Activated naive CD8-positive, alpha-beta T cell treated with anti-CD3 and anti-CD28 coated beads, Interleukin-2, amount 10 ng/mL, durations not matched to agents 7 days and 5 days (primary cell): Measurements from ENCODE around the gene HSPB1. TPM values are rescaled to one million over a fixed set of nuclear protein-coding genes. Genes with fewer than 3 reads are reported as not detected.
"Not testable (repeated sequence)": the region's sequence is repeated elsewhere in the genome, so short reads cannot be mapped to it uniquely, and the experiment has no call there.

Experiments used
- ATAC-seq: fragments of 150-1000 bp; cut with Tn5 transposase; one replicate; pipeline ENCODE4 v1.10.0; 2021; ENCODE audit warnings: low read depth, moderate library complexity
- POLR2A ChIA-PET: fragments of 350-600 bp; sonication (Branson Sonifier 250); formaldehyde crosslinking; loops from one replicate; lab custom pipeline; 2021; ENCODE audit warnings: antibody characterized with exemption; lab: Charles Lee
- DNase-seq: peaks from one replicate; pipeline ENCODE4 v3.0.0; 2021
- H3K27ac Mint-ChIP-seq: one replicate; pipeline ENCODE4 v1.8.0; 2022; ENCODE audit warnings: mild to moderate bottlenecking, mixed read lengths
- H3K27me3 Mint-ChIP-seq: one replicate; pipeline ENCODE4 v1.8.0; 2022; ENCODE audit warnings: mild to moderate bottlenecking, moderate library complexity, mixed read lengths
- H3K36me3 Mint-ChIP-seq: one replicate; pipeline ENCODE4 v1.8.0; 2021; ENCODE audit warnings: mild to moderate bottlenecking, mixed read lengths
- H3K4me1 Mint-ChIP-seq: one replicate; pipeline ENCODE4 v1.8.0; 2021; ENCODE audit warnings: mixed read lengths
- H3K4me3 Mint-ChIP-seq: one replicate; pipeline ENCODE4 v1.8.0; 2022; ENCODE audit warnings: mild to moderate bottlenecking, moderate library complexity, mixed read lengths
- H3K9me3 Mint-ChIP-seq: one replicate; pipeline ENCODE4 v1.8.0; 2021; ENCODE audit warnings: mixed read lengths
- total RNA-seq, 2 experiments: library from RNA; stranded (reverse); gene quantifications; one replicate each; pipeline ENCODE4 v1.2.3, GENCODE V29; 2021

HSPB1 gene
- total RNA-seq, 2 experiments from 2014 or later = 43.3 to 47.9 TPM

- Mint-ChIP-seq H3K4me1 (peaks cover 15% of the 10 kb centered on the region), H3K27me3 (peaks cover 16% of the 10 kb centered on the region), H3K36me3 (no peaks in the 10 kb centered on the region), H3K9me3 (no peaks in the 10 kb centered on the region), H3K4me3 (no peak overlapping the region), H3K27ac (no peak overlapping the region)
- DNase-seq = no peak
- POLR2A ChIA-PET = no interaction called here
- ATAC-seq = no peak
These were observed 32.6 kb upstream of the HSPB1 start for GRCh38 chr7:76269895-76270294.

- not testable (repeated sequence) for ATAC-seq, H3K27ac Mint-ChIP-seq, H3K4me3 Mint-ChIP-seq, H3K9me3 Mint-ChIP-seq, DNase-seq, H3K36me3 Mint-ChIP-seq
- H3K4me1 Mint-ChIP-seq = peaks cover 15% of the 10 kb centered on the region
- POLR2A ChIA-PET = interaction anchor here (0.8 kb wide), 1 partner anchor 20 kb away, joined by 3 read pairs; no protein-coding TSS in a partner anchor
- peaks cover 16% of the 10 kb centered on the region for H3K27me3 Mint-ChIP-seq
These were observed 31.1 kb upstream of the HSPB1 start for GRCh38 chr7:76271384-76271783.

GRCh38 chr7:76272142-76272541 is 30.3 kb upstream of the HSPB1 start:
- POLR2A ChIA-PET = no interaction called here
- H3K4me3 Mint-ChIP-seq = no peak overlapping the region
- no peak overlapping the region for H3K27ac Mint-ChIP-seq

GRCh38 chr7:76272851-76273497 is 29.5 kb upstream of the HSPB1 start:
- Mint-ChIP-seq H3K27me3 (peaks cover 17% of the 10 kb centered on the region), H3K9me3 (no peaks in the 10 kb centered on the region), H3K27ac (peak overlapping the region; percentile 81), H3K36me3 (no peaks in the 10 kb centered on the region), H3K4me3 (peak overlapping the region; percentile 63), H3K4me1 (peaks cover 13% of the 10 kb centered on the region)
- no peak for DNase-seq
- peak; percentile 62 for ATAC-seq
- POLR2A ChIA-PET = interaction anchor here (0.6 to 0.8 kb wide), 2 partner anchors 13 to 59 kb away, joined by 4 read pairs; no protein-coding TSS in a partner anchor

More at GRCh38 chr7:76272142-76272541, 30.3 kb upstream of the HSPB1 start:
- DNase-seq (no peak), ATAC-seq (no peak)
- peaks cover 15% of the 10 kb centered on the region for H3K4me1 Mint-ChIP-seq
- H3K9me3 Mint-ChIP-seq = no peaks in the 10 kb centered on the region
- H3K36me3 Mint-ChIP-seq = no peaks in the 10 kb centered on the region
- peaks cover 12% of the 10 kb centered on the region for H3K27me3 Mint-ChIP-seq

DNA sequence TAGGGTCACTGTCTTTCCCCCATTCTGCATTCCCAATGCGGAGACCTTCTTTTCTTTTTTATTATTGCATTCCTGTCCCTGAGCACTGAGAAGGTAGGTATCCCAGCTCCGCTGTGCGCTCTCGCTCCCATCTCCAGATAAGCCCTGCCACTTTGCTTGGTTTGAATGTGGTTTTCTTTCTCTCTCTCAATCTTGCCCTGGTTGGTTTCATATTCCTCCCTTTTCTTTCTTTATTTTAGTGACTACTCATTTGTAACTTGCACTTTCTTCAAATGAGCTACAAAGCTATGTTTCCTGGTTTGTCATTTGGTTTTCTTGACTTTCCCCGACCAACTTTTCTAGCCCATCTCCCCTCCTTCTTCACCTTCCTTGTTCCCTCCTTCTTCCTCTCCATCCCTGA is 29.0 kb upstream of the HSPB1 start:
- peaks cover 11% of the 10 kb centered on the region for H3K4me1 Mint-ChIP-seq
- H3K27me3 Mint-ChIP-seq = peaks cover 13% of the 10 kb centered on the region
- DNase-seq (no peak), ATAC-seq (no peak)
- peak overlapping the region; percentile 32 for H3K4me3 Mint-ChIP-seq
- H3K36me3 Mint-ChIP-seq = no peaks in the 10 kb centered on the region
- no peaks in the 10 kb centered on the region for H3K9me3 Mint-ChIP-seq
- peak overlapping the region; percentile 77 for H3K27ac Mint-ChIP-seq
- POLR2A ChIA-PET = interaction anchor here (0.6 to 0.8 kb wide), 2 partner anchors 13 to 59 kb away, joined by 4 read pairs; no protein-coding TSS in a partner anchor

GRCh38 chr7:76278540-76278939 is 23.9 kb upstream of the HSPB1 start:
- no peak overlapping the region for H3K27ac Mint-ChIP-seq
- peaks cover 45% of the 10 kb centered on the region for H3K27me3 Mint-ChIP-seq
- POLR2A ChIA-PET = no interaction called here
- H3K9me3 Mint-ChIP-seq = no peaks in the 10 kb centered on the region
- DNase-seq (no peak), ATAC-seq (no peak)
- H3K36me3 Mint-ChIP-seq = peaks cover 2% of the 10 kb centered on the region
- no peak overlapping the region for H3K4me3 Mint-ChIP-seq
- peaks cover 13% of the 10 kb centered on the region for H3K4me1 Mint-ChIP-seq

- DNase-seq = no peak
- Mint-ChIP-seq H3K4me1 (peaks cover 10% of the 10 kb centered on the region), H3K4me3 (no peak overlapping the region), H3K27me3 (peaks cover 60% of the 10 kb centered on the region), H3K27ac (no peak overlapping the region), H3K9me3 (no peaks in the 10 kb centered on the region), H3K36me3 (peaks cover 2% of the 10 kb centered on the region)
- POLR2A ChIA-PET = no interaction called here
- no peak for ATAC-seq
These were observed 22.1 kb upstream of the HSPB1 start for GRCh38 chr7:76280408-76280807.

DNA sequence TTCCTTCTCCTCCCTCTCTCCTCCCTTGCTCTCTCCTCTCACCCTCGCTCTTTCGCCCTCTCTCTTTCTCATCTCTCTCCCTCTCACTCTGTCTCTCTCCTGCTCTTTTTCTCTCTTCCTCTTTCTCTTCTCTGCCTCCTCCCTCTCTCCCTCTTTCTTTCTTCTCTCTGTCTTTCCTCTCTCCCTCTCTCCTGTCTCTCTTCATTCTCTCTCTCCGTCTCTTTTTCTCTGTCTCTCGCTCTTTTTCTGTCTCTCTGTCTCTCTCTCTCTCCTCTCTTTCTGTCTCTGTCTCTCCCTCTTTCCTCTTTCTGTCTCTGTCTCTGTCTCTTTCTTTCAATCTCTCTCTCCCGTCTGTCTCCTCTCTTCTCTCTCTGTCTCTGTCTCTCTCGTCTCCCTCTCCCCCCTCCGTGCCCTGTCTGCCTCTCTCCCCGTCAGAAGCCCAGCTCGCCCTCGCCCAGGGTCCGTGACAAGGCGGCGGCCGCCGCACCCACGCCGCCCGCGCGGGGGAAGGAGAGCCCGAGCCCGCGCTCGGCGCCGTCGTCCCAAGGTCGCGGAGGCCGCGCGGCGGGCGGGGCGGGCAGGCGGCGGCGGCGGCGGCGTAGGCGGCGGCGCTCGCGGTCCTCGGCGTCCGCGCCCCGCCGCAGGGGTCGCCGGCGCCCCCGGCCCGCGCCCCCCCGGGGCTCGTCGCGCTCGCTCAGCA is 21.3 kb upstream of the HSPB1 start:
- peak overlapping the region; percentile 70 for H3K4me3 Mint-ChIP-seq
- H3K27me3 Mint-ChIP-seq = peaks cover 60% of the 10 kb centered on the region
- no peaks in the 10 kb centered on the region for H3K9me3 Mint-ChIP-seq
- peaks cover 10% of the 10 kb centered on the region for H3K4me1 Mint-ChIP-seq
- H3K27ac Mint-ChIP-seq = peak overlapping the region; percentile 44
- POLR2A ChIA-PET = interaction anchor here (1.8 kb wide), 1 partner anchor 36 kb away, joined by 7 read pairs; no protein-coding TSS in a partner anchor
- H3K36me3 Mint-ChIP-seq = peaks cover 2% of the 10 kb centered on the region
- ATAC-seq (peak; percentile 45), DNase-seq (no peak)

GRCh38 chr7:76281706-76282343 is 20.6 kb upstream of the HSPB1 start:
- no peak overlapping the region for H3K27ac Mint-ChIP-seq
- peak overlapping the region; percentile 67 for H3K4me3 Mint-ChIP-seq
- H3K4me1 Mint-ChIP-seq = peaks cover 10% of the 10 kb centered on the region
- H3K36me3 Mint-ChIP-seq = peaks cover 2% of the 10 kb centered on the region
- H3K9me3 Mint-ChIP-seq = no peaks in the 10 kb centered on the region
- peaks cover 59% of the 10 kb centered on the region for H3K27me3 Mint-ChIP-seq
- POLR2A ChIA-PET = interaction anchor here (1.8 kb wide), 1 partner anchor 36 kb away, joined by 7 read pairs; no protein-coding TSS in a partner anchor
- ATAC-seq (peak; percentile 15), DNase-seq (no peak)

DNA sequence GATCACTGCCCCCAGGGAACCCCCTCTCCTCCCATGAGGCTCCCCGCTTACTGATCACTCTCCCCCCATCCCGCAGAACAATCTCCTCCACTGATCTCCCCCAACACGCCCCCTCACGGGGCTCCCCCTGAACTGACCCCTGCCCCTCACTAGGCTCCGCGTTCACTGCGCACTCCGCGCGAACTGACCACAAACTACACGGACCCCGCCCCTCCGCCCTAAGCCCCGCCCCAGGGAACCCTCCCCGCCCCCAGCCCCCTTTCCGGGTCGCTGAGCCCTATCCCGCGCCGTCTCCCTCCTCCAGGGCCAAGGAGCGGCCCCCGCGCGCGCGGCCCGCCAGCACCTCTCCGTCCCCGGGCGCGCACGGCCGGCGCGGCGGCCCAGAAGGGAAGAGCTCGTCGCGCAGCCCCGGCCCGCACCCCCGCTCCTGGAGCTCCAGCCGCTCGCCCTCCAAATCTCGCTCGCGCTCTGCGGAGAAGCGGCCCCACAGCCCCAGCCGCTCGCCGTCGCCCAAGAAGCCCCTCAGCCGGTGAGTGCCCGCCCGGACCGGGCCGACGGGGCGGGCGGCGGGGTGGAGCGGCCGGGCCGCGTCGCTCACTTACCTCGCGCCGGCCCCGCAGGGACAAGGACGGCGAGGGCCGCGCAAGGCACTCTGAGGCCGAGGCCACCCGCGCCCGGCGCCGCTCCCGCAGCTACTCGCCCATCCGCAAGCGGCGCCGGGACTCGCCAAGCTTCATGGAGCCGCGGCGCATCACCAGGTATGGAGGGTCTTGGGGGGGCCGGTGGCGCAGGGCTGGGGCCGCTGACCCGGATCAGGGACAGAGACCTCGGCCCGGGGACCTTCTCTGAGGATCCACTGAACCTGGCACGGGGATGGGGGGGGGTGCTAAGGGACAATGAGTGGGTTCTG is 19.9 kb upstream of the HSPB1 start:
- Mint-ChIP-seq H3K4me1 (peaks cover 10% of the 10 kb centered on the region), H3K9me3 (no peaks in the 10 kb centered on the region), H3K36me3 (peaks cover 2% of the 10 kb centered on the region), H3K4me3 (peak overlapping the region; percentile 67), H3K27ac (no peak overlapping the region), H3K27me3 (peaks cover 54% of the 10 kb centered on the region)
- peak; percentile 25 for ATAC-seq
- DNase-seq = peak; percentile 49
- POLR2A ChIA-PET = interaction anchor here (1.8 kb wide), 1 partner anchor 35 kb away, joined by 7 read pairs; no protein-coding TSS in a partner anchor

GRCh38 chr7:76283254-76284159 is 19.0 kb upstream of the HSPB1 start:
- peaks cover 10% of the 10 kb centered on the region for H3K4me1 Mint-ChIP-seq
- no peak overlapping the region for H3K27ac Mint-ChIP-seq
- H3K36me3 Mint-ChIP-seq = peaks cover 2% of the 10 kb centered on the region
- no peak for DNase-seq
- POLR2A ChIA-PET = interaction anchor here (1.1 kb wide), 1 partner anchor 14 kb away, joined by 4 read pairs; no protein-coding TSS in a partner anchor
- no peak for ATAC-seq
- H3K4me3 Mint-ChIP-seq = peak overlapping the region; percentile 62
- peaks cover 53% of the 10 kb centered on the region for H3K27me3 Mint-ChIP-seq
- no peaks in the 10 kb centered on the region for H3K9me3 Mint-ChIP-seq
